Right hindlimb (tissue), 1 donor: ENCODE results near the gene SLC15A4.
"Not testable (repeated sequence)": the region's sequence is repeated elsewhere in the genome, so short reads cannot be mapped to it uniquely, and the experiment has no call there.

ENCODE experiments used
- DNase-seq: peaks from one replicate; pipeline ENCODE4 v3.0.0-alpha.2; 2018

The SLC15A4 gene

GRCh38 chr12:128823916-128824839, at the start of gene SLC15A4:
SLC15A4 (minus strand) TSS chr12:128823958; CDS start chr12:128823943, 15 bp downstream.
- peak; percentile 96 for DNase-seq

GRCh38 chr12:128872303-128872702, 48.5 kb upstream of the SLC15A4 start:
- no peak for DNase-seq

DNA sequence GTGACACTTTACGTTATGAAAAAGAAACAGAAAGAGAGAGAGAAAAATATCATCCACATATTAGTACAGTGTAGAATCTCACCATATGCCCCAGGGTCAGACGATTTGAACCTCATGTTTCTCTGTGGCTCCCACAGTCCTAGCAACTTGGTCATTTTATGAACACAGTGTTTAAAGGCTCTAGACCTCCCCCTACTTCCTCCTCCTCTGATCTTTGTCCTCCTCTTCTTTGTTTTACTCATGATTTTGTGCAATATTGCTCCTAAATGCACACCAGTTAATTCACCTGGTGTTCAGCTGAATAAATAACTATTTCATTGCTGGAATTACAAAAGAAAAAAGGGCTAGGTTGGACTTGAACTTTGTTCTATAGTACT, 47.7 kb upstream of the SLC15A4 start:
- DNase-seq = no peak

- DNase-seq = no peak
Observed at GRCh38 chr12:128867466-128867865, 43.7 kb upstream of the SLC15A4 start.

DNA sequence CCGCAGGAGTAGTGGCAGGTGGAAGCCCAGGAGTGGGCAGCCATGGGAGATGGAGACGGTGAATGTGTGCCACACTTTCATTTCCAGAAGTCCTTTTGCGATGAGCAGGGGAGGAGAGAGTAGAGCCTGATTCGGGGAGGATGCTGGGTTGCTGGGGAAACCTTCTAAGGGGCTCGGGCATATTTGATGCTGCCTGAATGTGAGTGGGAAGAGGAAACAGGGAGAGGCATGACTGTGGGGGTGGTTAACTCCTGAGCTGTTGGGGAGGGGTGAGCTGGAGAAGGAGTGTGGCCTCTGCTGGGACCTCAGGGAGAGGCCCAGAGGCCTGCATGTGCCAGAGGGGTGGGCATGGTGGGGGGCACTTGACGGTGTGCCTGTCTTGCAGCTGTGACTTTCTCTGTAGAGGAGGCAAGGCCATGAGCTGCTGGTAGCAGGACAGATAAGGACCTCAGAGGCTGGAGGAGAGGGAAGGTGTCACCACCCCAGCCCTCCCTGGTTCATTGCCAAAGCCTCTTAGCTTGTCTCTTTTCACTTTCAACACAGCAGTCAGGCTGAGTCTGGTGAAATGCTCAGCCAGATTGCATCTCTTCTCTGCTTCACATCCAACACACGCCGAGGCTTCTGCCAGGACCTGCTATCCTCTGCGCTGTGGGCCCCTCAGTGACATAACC, 40.9 kb upstream of the SLC15A4 start:
- no peak for DNase-seq

- no peak for DNase-seq
Observed at GRCh38 chr12:128863957-128864356, 40.2 kb upstream of the SLC15A4 start.

DNA sequence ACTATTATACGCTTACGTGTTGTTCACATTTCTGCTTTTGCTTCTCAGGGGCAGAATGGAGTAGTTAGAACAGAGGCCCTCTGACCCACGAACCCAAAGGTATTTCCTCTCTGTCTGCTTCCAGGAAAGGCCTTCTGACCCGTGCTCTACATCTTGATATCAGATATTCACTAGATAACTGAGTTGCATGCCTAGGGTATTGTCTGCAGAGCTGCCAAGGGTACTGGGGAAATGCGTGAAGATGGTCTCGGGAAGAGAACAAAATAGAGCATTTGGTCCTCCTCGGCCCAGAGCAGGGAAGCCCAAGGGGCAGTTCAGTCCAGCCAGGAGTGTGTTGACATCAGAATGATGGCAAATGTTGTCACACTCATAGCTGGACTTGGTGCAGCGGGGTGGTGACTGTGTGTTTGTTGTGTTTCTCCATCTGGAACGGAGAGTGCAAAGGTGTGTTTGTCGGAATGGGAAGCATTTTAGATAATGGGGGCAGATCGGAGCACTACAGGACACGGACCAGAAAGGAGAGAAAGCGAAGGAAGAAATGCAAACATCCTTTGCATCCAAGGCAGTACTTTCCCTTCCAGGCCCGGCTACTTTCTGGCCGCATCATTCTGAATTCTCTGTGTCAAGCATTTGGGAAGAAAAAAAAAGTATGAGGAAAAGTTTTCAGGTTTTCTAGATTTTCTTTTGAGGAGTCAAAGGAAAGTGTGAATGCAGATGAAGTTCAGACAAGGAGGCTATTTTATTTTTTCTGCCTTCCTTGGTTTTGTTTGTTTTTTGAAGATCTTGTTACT, 37.7 kb upstream of the SLC15A4 start:
- no peak for DNase-seq

DNA sequence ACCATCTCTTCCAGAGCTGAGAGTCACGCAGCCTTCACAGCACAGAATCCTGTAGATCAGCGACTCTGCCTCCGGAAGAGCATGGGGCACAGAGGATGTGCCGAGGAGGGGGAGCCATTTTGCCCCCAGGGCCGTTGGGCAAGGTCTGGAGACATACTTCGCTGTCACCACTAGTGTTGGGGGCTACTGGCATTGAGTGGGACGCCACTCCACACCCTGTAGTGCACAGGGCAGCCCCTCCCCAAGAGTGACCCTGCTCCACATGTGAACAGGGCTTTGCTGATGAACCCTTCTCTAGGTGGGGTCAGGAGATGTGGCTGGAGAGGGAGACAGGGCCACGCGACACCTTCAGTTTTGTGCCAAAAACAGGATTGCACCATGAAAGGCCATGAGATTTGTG, 35.6 kb upstream of the SLC15A4 start:
- no peak for DNase-seq

GRCh38 chr12:128857133-128857763, 33.5 kb upstream of the SLC15A4 start:
- no peak for DNase-seq

- DNase-seq = no peak
Observed at GRCh38 chr12:128856791-128857078, 33.0 kb upstream of the SLC15A4 start.

DNA sequence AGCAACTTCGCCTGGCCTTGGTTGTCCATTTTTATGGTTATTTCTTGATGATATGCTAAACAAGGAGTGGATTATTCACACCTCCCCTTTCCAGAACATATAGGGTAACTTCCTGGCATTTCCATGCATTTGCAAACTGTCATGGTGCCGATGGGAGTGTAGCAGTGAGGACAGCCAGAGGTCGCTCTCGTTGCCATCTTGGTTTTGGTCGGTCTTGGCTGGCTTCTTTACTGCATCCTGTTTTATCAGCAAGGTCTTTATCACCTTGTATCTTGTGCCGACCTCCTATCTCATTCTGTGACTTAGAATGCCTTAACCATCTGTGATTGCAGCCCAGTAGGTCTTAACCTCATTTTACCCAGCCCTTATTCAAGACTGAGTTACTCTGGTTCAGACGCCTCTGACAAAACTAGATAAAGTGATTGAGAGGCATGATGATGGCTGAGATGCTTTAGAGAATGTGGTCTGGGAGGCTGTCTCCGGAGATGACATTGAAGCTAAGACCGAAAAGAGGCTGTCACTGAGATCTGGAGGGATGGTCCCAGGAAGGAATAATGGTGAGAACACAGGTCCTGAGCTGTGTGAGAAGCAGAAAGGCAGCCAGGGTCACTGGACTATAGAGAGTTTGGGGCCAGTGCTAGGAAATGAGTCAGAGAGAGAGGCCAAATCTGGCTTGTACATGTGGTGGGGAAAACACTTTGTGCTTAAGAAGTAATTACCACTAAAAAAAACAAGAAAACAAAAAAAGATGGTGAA, 32.5 kb upstream of the SLC15A4 start:
- DNase-seq = no peak

GRCh38 chr12:128853600-128854197, 29.9 kb upstream of the SLC15A4 start:
- no peak for DNase-seq

- peak; percentile 27 for DNase-seq
Observed at GRCh38 chr12:128852885-128853599, 29.3 kb upstream of the SLC15A4 start, which contains the start of gene GLT1D1. GLT1D1 (plus strand) TSS chr12:128853478; CDS start chr12:128853582, 104 bp downstream.

- DNase-seq = no peak
Observed at GRCh38 chr12:128852026-128852698, 28.4 kb upstream of the SLC15A4 start.

DNA sequence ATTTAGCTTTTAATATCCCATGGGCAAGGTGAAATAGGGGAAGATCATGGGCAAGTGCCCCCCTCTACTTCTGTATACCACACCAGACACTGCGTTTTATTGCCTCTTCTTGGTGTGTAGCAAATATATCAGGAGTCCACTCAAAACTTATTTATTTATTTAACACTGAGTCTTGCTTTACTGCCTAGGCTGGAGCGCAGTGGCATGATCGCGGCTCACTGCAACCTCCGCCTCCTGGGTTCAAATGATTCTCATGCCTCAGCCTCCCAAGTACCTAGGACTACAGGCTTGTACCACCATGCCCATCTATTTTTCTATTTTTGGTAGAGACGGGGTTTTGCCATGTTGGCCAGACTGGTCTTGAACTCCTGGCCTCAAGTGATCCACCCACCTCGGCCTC, 27.7 kb upstream of the SLC15A4 start:
- not testable (repeated sequence) for DNase-seq

- no peak for DNase-seq
Observed at GRCh38 chr12:128850400-128850799, 26.6 kb upstream of the SLC15A4 start.

DNA sequence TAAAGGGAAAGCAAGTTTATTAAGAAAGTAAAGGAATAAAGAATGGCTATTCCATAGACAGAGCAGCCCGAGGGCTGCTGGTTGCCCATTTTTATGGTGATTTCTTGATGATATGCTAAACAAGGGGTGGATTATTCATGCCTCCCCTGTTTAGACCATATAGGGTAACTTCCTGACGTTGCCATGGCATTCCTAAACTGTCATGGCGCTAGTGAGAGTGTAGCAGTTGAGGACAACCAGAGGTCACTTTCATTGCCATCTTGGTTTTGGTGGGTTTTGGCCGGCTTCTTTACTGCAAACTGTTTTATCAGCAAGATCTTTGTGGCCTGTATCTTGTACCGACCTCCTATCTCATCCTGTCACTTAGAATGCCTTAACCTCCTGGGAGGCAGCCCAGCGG, 26.0 kb upstream of the SLC15A4 start:
- DNase-seq = not testable (repeated sequence)

- no peak for DNase-seq
Observed at GRCh38 chr12:128848371-128848770, 24.6 kb upstream of the SLC15A4 start.

- DNase-seq = not testable (repeated sequence)
Observed at GRCh38 chr12:128846671-128847070, 22.9 kb upstream of the SLC15A4 start.

DNA sequence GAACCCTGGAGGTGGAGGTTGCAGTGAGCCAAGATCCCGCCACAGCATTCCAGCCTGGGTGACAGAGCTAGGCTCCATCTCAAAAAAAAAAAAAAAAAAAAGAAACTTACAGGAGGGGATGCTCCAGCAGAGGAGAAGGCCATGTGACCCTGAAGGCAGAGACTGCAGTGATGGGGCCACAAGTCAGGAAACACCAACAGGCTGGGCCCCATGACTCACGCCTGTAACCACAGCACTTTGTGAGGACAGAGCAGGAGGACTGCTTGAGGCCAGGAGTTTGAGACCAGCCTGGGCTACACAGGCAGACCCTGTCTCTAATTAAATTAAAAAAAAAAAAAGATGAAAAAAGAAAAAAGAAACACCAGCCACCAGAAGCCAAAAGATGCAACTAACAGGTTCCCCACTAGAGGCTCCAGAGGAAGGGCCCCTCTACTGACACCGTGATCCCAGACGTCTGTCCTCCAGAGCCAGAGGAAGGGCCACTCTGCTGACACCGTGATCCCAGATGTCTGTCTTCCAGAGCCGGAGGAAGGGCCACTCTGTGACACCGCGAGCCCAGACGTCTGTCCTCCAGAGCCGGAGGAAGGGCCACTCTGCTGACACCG, 20.4 kb upstream of the SLC15A4 start:
- no peak for DNase-seq
